ENCODE data around the gene STYXL2.

STYXL2 gene

GRCh38 chr1:167126317-167126716 lies 32.4 kb downstream of the STYXL2 start:
- no peak for TF ChIP-seq CTCF (IDR thresholded peaks at IDR 0.05; ENCODE audit: low read depth, low read length)
- no peak for DNase-seq (ENCODE audit: extremely low read depth, low read depth)

- DNase-seq (ENCODE audit: extremely low read depth, low read depth), result no peak
- no peak for TF ChIP-seq CTCF (IDR thresholded peaks at IDR 0.05; ENCODE audit: low read depth, low read length)
Measured at GRCh38 chr1:167126811-167127210, 32.9 kb downstream of the STYXL2 start.

GRCh38 chr1:167127236-167127635 lies 33.4 kb downstream of the STYXL2 start:
- no peak for TF ChIP-seq CTCF (IDR thresholded peaks at IDR 0.05; ENCODE audit: low read depth, low read length)
- no peak for DNase-seq (ENCODE audit: extremely low read depth, low read depth)

GRCh38 chr1:167127661-167128060 lies 33.8 kb downstream of the STYXL2 start:
- no peak for TF ChIP-seq CTCF (IDR thresholded peaks at IDR 0.05; ENCODE audit: low read depth, low read length)
- no peak for DNase-seq (ENCODE audit: extremely low read depth, low read depth)

- no peak for DNase-seq (ENCODE audit: extremely low read depth, low read depth)
- TF ChIP-seq CTCF (IDR thresholded peaks at IDR 0.05; ENCODE audit: low read depth, low read length), result no peak
Measured at GRCh38 chr1:167128261-167129227, 34.7 kb downstream of the STYXL2 start.

- DNase-seq (ENCODE audit: extremely low read depth, low read depth), result no peak
- TF ChIP-seq CTCF (IDR thresholded peaks at IDR 0.05; ENCODE audit: low read depth, low read length), result no peak
Measured at GRCh38 chr1:167130829-167131510, 37.1 kb downstream of the STYXL2 start.

Measured in AG09319 (cell line).